Activated CD4-positive, alpha-beta T cell treated with anti-CD3 and anti-CD28 coated beads, Interleukin-2, amount 50 U/mL, for 4 hours (primary cell): ENCODE results near the gene HEXD.

Source experiments
- DNase-seq, 2 experiments: peaks; one replicate each; pipeline ENCODE4 v3.0.0-alpha.2; 2020

The HEXD gene

DNA sequence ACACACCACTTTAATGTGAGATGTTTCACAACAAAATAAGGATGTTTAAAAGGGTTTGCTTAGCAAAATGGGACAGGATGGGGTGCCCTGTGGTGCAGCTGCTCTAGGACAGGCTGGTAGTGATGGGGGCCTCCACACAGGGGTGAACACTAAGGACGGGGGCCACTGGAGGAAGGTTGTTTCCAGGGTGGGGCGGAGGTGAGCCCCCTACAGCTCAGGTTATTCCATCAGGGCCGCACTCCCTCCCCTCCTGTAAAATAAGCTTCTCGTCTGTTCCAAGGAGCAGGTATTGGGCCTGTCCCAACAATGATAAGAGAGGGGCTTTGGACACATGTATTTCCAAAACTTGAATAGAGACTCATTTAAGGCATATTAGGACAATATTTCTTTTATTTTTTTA, 1.9 kb upstream of the HEXD start:
- DNase-seq, result no peak

DNA sequence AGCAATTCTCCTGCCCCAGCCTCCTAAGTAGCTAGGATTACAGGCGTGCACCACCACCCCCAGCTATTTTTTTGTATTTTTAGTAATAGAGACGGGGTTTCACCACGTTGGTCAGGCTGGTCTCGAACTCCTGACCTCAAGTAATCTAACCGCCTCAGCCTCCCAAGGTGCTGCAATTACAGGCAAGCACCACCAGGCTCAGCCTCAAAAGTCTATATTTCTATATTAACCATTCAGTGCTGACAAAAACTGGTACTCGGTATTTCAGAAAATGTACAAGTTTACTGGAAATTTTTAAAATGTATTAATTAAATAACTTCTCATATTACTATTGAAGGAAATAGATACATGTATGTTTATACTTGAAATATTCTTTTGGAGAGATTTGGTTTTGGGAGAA, 1.4 kb upstream of the HEXD start:
- no peak for DNase-seq

DNA sequence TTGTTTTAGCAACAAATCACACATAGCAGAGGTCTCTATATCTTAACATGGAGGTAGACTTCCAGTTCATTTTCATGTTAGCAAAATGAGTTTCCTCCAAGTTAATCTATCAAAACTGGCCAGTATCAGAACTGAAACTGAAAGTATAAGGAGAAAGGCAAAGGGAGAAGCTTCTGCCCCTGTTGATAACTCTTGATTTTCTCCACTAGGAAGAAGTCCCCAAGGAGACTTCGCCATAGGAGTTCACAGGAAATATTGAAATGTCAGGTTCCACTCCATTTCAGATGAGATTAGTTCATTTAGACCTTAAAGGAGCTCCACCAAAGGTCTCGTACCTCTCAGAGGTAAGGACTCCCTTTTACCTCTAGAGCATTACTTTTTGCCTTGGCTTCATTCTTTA, 1.4 kb downstream of the HEXD start:
- no peak for DNase-seq

DNA sequence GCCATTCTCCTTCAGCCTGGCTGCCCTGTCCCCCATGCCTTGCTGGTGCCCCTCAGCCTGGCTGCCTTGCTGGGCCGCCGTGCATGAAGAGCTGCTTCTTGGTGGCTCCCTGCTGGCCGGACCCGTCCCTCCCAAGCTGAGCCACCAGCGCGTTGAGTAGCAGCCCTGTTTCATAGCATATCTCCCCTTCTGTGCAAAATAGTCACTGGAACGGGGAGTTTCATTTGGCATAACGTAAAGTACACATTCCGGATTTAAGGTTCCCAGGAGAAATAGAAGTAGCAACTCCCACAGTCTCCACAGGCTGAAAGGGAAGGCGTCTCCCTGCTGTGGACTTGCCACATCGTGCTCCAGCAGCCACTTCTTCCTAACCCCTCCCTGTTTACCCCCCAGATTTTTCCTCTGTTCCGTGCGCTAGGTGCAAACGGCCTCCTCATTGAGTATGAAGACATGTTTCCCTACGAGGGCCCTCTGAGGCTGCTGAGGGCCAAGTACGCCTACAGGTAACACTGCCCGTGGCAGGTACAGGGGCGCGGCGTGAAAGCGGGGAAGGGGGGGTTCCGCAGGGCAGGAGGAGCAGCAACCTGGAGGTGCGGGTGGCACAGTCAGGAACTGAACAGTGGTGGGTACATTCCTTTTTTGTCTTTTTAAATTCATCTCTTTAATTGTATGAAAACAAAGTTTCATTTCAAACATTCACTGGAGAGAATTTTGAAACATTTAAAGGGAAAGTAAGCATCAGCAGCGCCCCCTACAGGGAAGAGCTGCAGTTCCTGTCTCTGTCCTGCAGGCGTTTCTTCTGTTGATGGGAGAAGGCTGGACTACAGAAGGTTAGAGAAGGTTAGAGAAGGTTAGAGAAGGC, 6.1 kb downstream of the HEXD start:
- peak; percentile 52 to 59 for DNase-seq

DNA sequence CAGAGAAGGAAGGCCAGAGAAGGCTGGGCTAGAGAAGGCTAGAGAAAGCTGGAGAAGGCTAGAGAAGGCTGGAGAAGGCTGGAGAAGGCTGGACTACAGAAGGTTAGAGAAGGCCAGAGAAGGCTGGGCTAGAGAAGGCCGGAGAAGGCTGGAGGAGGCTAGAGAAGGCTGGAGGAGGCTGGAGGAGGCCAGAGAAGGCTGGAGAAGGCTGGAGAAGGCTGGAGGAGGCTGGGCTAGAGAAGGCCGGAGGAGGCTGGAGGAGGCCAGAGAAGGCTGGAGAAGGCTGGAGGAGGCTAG, 6.7 kb downstream of the HEXD start:
- DNase-seq, result no peak

DNA sequence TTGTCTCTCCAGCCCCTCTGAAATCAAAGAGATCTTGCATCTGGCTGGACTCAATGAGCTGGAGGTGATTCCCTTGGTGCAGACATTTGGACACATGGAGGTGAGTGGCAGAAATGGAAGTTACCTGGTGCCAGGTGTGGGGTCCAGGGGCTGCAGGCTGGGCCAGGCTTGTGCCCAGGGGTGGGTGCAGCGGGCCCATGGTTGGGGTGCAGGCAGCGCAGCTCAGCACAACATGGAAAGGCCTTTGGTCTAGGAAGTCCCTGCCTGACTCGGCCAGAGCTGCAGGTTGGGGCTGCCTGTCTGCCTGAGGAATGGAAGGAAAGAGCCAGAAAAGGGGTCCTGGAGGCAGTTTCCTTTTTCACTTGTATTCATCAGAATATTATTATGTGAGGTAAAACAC, 10.4 kb downstream of the HEXD start:
- no peak for DNase-seq

DNA sequence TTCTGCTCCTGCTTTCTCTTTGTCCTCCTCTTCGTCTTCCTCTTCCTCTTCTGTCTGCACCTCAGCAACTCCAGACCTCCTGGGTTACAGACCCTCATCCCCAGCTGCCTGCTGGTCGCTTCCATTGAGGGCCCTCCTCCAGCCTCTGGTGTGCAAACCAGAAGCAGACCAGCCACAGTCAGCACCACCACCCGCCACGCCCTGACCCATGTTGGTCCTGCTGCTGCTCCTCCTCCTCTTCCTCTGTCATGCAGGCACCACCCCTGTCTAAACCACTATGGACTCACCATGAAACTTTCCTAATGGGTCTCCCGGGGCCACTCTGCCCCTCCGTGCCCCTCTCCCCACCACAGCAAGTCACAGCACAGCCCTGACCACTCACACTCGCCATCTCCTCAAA, 11.7 kb downstream of the HEXD start:
- DNase-seq, result no peak

DNA sequence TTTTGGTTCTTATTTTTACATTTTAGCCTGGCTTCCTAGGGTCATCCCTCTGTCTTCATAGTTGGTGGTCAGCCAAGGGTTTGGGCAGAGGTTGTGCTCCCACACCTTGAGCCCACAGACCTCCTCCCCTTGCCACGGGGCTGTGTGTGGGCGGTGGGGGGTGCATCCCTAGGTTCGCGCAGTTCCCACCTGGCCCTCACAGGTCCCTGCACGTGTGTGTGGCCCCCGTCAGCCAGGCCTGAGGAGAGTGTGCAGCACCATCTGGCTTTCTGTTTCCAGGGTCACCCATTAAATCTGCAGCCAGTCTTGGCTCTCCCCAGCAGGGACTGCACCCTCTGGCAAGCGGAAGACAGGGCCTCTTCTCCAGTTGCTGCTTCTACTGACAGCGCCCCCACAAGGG, 13.9 kb downstream of the HEXD start:
- DNase-seq, result no peak

DNA sequence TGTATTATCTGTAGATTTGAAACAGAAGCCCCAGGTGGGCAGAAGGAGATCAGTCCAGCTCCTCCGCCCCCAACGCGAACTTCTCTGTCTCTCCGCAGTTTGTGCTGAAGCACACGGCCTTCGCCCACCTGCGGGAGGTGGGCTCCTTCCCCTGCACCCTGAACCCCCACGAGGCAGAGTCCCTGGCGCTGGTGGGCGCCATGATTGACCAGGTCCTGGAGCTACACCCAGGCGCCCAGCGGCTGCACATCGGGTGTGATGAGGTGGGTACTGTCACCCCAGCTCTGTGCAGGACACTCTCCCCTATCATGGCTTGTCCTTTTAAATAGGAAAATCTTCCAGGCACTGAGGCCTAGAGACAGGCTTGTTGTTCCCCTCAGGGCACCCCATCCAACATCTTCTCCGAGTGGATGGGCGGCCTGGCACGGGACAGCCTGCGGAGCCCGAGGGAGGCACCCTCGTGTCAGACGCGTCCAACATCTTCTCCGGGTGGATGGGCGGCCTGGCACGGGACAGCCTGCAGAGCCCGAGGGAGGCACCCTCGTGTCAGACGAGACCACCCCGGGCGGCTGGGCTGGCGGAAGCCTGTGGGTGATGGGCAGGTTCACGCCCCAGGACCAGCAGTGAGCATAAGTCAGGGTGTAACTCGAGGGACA, 15.5 kb downstream of the HEXD start:
- DNase-seq, result no peak

DNA sequence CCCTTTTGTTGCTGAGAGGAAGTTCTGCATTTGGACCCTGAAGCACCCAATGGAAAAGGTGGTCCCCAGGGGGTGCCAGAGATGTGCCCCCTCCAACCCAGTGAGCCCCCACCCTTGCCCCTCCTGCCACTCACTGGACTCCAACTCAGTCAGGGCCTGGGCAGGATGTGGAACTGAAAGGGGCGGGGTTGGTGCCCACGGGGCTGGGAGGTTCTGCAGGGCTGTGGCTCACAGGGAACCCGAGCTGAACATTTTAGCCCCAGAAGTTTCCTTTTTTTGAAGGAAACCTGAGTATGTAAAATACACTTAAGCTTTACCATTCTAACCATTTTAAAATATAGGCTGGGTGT, 16.0 kb downstream of the HEXD start:
- no peak for DNase-seq

DNA sequence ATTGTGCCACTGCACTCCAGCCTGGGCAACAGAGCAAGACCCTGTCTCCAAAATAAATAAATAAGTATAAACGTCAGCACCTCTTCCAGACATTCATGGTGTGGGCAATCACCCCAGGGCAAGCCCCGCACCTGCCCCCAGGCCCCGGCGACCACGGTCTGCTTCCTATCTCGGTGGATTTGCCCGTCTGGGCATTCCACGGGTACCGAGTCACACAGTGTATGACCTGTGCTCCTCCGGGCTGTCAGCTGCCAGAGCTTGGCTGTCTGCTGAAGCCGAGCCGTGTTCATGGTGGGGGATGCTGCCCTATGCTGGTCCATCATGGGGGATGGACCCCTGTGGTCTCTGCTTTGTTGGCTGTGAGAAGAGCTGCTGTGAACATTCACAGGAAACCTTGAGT, 17.0 kb downstream of the HEXD start:
- no peak for DNase-seq

DNA sequence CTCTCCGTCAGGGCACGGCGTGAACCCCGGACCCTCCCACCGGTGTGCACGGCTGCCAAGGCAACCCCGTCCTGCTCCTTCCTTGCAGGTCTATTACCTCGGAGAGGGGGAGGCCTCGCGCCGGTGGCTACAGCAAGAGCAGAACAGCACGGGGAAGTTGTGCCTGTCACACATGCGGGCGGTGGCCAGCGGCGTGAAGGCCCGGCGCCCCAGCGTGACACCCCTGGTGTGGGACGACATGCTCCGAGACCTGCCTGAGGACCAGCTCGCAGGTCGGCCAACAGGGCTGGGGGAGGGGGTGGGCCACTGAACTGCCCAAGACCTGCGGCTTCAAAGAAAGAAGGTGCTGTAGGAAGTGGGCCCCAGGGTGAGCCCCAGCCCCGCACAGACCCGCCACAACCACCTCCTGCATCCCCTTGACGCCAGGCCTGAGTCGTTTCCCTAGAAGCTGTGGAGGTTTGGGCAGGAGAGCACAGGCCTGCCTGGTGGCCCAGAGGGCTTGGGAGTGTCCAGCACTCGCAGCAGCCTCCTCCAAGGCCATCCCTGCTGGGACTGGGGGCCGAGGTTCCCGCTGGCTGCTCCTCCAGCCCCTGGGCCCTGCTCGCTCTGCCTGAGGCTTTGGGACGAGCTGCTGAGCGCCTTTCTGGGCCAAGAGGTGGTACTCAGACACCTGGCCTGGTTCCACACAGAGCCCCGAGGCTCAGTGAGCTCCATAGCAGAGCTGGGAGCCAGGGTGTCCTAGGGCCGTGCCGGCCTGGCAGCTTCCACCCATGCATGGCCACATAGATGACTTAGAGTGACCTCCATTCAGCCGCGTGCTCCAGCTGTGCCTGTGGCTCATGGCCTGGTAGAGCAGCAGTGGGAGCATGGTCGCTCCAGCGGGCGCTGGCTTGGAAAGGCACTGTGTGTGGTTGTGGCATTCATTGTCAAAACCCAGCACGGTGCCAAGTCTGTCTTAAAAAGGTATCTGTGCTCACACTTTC, 17.7 kb downstream of the HEXD start:
- DNase-seq, result no peak

DNA sequence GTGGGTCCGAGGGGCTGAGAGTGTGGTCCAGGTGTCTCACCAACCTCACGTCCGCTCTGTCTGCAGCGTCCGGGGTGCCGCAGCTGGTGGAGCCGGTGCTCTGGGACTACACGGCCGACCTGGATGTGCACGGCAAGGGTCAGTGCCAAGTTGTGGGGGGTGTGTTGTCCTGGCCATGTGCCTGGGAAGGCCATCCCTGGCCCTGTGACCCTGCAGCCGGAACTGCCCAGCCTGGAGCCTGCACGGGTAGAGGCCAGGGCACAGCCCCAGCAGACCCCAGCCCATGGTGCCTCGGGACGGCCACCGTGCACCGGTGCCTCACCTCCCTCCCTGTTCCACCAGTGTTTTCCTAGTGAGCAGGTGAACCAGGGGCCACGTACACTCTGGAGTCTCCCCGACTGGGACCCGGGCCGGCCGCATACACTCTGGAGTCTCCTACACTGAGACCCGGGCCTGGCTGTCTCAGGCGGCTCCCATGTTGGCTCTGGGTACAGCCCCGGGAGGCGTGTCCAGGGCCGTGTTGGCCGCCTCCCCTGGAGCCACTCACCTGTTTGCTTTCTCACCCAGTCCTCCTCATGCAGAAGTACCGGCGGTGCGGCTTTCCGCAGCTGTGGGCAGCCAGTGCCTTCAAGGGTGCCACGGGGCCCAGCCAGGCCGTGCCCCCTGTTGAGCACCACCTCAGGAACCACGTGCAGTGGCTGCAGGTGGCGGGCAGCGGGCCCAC, 18.6 kb downstream of the HEXD start:
- no peak for DNase-seq

DNA sequence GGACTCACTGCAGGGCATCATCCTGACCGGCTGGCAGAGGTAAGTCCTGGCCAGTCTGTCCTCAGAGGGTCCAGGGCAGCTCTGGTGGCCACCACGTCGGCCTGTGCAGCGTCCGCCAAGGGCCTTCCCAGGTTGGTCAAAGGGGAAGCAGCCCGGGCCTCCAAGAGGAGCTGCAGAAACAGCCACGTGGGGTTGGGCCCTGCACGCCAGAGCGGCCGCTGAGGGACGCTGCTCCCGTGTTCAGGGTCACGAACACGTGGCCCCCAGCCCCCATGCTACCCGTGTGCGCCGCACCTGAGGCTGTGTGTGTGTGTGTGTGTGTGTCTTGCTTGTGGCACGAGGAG, 19.1 kb downstream of the HEXD start:
- no peak for DNase-seq

DNA sequence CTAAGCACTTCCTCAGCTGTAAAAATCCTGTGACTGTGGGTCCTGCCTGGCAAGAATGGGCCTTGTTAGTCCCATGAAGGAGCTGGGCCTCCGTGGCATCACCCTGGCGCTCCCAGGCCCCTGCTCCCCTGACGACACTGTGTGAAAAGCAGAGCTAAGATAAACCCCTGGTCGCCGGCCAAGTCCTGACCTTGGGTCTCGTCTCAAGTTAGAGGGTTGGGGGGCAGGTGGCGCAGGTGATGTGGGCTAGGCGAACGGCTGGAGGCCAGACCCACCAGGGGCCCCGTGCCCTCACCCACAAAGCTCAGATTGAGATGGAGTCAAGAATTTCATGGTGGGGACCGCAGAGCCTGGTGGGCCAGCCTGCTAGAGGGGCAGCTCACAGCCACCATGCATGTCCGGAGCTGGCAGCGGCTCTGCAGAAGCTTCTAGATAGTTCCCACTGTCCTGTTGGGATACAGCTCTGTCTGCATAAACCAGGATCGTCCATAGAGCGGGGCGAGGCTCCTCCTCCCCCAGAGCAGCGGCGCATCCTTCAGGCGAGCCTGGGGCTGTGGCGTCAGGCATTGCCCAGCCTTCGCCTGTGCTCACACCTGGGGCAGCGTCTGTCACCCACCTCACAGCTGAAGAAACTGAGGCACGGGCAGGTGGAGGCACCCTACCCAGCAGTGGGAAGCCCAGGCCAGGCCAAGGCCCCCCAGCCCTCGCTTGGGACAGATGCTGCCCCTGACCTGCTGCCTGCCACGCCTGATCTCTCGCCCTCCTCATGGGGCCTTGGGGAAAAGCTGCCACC, 20.4 kb downstream of the HEXD start:
- no peak for DNase-seq

DNA sequence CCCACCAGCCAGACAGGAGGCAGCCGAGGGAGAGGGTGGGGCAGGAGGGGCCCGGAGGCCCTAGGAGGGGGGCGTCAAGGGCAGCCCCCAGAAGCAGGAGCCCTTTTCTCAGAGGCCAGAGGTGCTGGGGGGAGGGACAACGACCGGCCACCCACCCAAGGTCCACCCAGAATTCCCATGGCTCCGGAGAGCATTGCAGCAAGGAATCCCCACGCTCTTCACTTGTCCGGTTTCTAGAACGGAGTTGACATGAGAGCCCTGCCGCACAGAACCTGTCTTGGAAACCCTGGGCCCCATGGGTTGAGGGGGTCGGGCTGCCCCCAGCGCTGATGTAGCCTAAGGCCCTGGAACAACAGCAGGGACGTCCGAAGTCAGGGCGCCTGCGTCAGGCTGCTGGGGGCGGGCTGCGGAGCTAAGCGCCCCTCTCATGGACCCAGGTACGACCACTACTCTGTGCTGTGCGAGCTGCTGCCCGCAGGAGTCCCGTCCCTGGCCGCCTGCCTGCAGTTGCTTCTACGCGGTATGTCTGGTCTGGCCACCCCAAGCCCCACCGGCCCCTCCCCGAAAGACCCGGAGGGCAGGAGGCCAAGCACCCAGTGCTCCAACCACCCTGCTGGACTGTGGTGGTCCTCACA, 21.2 kb downstream of the HEXD start:
- DNase-seq, result no peak

DNA sequence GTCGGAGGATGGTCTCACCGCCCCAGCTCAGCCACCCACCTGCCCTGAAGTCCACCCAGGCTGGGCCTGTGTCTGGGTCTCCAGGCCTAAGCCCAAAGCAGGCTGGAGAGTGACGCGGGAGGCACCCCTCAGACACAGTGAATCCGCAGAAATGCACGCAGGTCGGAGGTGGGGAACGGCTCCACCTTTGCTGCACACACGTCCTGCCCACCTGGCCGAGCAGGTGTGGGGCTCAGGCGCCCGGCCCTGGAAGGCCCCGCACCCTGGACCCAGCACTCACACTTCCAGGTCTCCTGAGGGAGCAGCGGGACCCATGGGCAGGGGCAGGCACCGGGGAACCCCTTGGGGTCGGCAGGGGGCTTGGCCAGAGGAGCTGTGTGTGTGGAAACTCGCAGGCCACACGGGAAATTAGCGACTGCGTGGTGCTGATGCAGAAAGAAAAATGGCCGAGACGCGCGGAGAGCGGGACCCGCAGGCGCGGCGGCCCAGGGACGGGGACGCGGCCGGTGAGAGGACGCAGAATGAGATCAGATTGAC, 21.8 kb downstream of the HEXD start:
- DNase-seq, result no peak

DNA sequence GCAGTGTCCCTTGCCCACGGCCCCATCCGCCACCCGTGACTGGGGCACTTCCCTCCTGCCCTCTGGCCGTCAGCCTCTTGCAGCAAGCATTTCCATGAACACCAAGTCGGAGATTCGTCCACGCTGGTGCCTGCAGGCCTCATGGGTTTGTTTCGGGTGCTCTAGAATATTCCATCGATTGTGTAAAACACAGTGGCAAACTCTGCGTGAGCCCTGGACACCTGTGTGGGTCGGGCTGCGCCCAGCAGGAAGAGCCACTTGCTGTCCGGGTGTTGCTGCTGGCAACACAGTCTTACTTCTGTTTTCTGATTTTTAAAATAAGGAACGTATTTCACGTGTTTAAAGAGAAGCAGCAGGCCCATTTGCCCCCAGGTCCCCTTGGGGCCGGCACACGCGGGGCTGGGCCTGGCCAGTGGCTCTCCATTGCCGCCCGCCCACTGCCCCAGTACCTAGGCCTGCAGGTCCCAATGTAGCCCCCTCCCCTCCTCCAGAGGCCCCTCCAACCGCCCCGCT, 22.4 kb downstream of the HEXD start:
- DNase-seq, result no peak

DNA sequence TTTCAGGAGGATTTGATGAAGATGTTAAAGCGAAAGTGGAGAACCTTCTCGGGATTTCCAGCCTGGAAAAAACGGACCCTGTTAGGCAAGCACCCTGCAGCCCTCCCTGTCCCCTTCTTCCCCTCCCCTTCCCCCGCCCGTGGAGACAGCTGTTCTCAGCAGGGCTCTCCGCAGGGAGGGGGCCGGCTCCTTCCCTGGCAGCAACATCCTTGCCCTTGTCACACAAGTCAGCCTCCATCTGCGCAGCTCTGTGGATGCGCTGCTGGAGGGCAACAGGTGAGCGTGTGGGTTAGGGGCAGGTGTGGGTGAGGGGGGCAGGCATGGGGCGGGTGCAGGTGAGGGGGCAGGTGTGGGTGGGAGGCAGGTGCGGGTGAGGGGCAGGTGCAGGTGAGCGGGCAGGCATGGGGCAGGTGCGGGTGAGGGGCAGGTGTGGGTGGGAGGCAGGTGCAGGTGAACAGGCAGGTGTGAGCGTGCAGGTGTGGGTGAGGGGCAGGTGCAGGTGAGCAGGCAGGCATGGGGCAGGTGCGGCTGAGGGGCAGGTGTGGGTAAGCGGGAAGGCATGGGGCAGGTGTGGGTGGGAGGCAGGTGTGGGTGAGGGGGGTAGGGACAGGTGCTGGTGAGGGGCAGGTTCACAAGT, 23.0 kb downstream of the HEXD start:
- DNase-seq, result no peak

DNA sequence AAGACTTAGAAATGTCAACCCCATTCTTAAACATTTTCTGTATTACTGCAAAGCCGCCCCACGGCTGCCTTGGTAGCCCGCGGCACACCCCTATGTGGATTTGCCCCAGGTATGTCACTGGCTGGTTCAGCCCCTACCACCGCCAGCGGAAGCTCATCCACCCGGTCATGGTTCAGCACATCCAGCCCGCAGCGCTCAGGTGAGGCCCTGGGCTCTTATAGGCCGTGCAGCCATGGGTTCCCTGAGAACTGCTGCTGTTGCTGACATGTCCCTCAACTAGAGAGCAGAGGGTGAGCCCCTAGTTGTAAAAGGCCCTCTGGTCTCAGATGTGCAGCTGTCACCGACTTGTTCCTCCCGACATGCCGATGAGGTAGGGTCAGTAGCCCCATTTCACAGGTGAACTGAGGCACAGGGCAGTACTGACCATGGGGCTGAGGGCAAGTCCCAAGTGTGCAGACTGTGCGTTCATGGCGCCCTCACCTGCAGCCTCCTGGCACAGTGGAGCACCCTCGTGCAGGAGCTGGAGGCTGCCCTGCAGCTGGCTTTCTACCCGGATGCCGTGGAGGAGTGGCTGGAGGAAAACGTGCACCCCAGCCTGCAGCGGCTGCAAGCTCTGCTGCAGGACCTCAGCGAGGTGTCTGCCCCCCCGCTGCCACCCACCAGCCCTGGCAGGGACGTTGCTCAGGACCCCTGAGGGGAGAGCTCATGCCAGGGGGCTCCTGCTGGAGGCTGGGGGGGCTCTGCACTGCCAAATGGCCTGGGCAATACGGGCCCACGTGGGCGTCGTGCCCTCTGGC, 23.7 kb downstream of the HEXD start:
- DNase-seq, result no peak
